ENCODE results near the gene RHOXF2.
A peak's percentile ranks its signal among the peaks of the same experiment; 100 is the strongest.
"Not testable (repeated sequence)": the region's sequence is repeated elsewhere in the genome, so short reads cannot be mapped to it uniquely, and the experiment has no call there.

RHOXF2 gene

GRCh38 chrX:120158313-120158712 is at the start of gene RHOXF2:
RHOXF2 (plus strand) TSS chrX:120158613; CDS start chrX:120158751, 138 bp downstream.
- not testable (repeated sequence) for H3K4me3 ChIP-seq (ENCODE audit: low read depth, low read length)

- no peak for TF ChIP-seq CTCF (IDR thresholded peaks at IDR 0.05; ENCODE audit: low read depth, low read length)
- H3K4me3 ChIP-seq (ENCODE audit: low read depth, low read length) = no peak overlapping the region
These were observed 49.0 kb upstream of the RHOXF2 start for GRCh38 chrX:120109378-120109777.

- no peak overlapping the region for H3K4me3 ChIP-seq (ENCODE audit: low read depth, low read length)
- TF ChIP-seq CTCF (IDR thresholded peaks at IDR 0.05; ENCODE audit: low read depth, low read length) = no peak
These were observed 46.8 kb upstream of the RHOXF2 start for GRCh38 chrX:120111611-120112010.

GRCh38 chrX:120115438-120115963 is 42.9 kb upstream of the RHOXF2 start, which contains the start of gene RHOXF1:
RHOXF1 (minus strand) TSS chrX:120115913; CDS start chrX:120115862, 51 bp downstream.
- no peak within 1 kb of the TSS for H3K4me3 ChIP-seq (ENCODE audit: low read depth, low read length)
- TF ChIP-seq CTCF (IDR thresholded peaks at IDR 0.05; ENCODE audit: low read depth, low read length) = no peak

GRCh38 chrX:120120223-120120622 is 38.2 kb upstream of the RHOXF2 start:
- no peak for TF ChIP-seq CTCF (IDR thresholded peaks at IDR 0.05; ENCODE audit: low read depth, low read length)
- no peak overlapping the region for H3K4me3 ChIP-seq (ENCODE audit: low read depth, low read length)

- H3K4me3 ChIP-seq (ENCODE audit: low read depth, low read length) = peak overlapping the region; percentile 2; the same call in 1 of the 2 replicates
- TF ChIP-seq CTCF (IDR thresholded peaks at IDR 0.05; ENCODE audit: low read depth, low read length) = no peak
These were observed 33.0 kb upstream of the RHOXF2 start for GRCh38 chrX:120125444-120125843.

- not testable (repeated sequence) for H3K4me3 ChIP-seq (ENCODE audit: low read depth, low read length)
These were observed 30.0 kb upstream of the RHOXF2 start for GRCh38 chrX:120128306-120128846.

GRCh38 chrX:120136128-120136527 is 22.3 kb upstream of the RHOXF2 start:
- TF ChIP-seq CTCF (IDR thresholded peaks at IDR 0.05; ENCODE audit: low read depth, low read length) = no peak

More at GRCh38 chrX:120136128-120136527, 22.3 kb upstream of the RHOXF2 start:
- H3K4me3 ChIP-seq (ENCODE audit: low read depth, low read length) = no peak overlapping the region

Data from WI38 (cell line).